CD4-positive, alpha-beta memory T cell (primary cell): ENCODE measurements around the gene VIPAS39. TPM values are rescaled to one million over a fixed set of nuclear protein-coding genes. Genes with fewer than 3 reads are reported as not detected.

Experiments used
- CTCF ChIA-PET: fragments of 350-600 bp; sonication (Branson Sonifier 250); formaldehyde crosslinking; loops from one replicate; lab custom pipeline; 2021; ENCODE audit warnings: inconsistent platforms; ENCODE audit not compliant: partially characterized antibody; lab: Charles Lee
- POLR2A ChIA-PET: fragments of 350-600 bp; sonication (Branson Sonifier 250); formaldehyde crosslinking; loops from one replicate; lab custom pipeline; 2021; ENCODE audit not compliant: partially characterized antibody; lab: Charles Lee
- DNase-seq, 5 donors: peaks; one replicate each; pipeline versions ENCODE4 v3.0.0 to v3.0.0-alpha.2; 2020 to 2022; ENCODE audit warnings: mixed read lengths in 1 of 5
- H3K27ac ChIP-seq: one replicate; pipeline ENCODE4 v1.7.0; 2013; ENCODE audit warnings: low read depth, low read length
- H3K27me3 ChIP-seq: 2 replicates; pipeline ENCODE4 v1.7.0; 2013; ENCODE audit warnings: mild to moderate bottlenecking, low read length, moderate library complexity; ENCODE audit not compliant: insufficient read depth
- H3K36me3 ChIP-seq: 2 replicates; pipeline ENCODE4 v1.7.0; 2013; ENCODE audit warnings: mild to moderate bottlenecking, low read length, moderate library complexity; ENCODE audit not compliant: insufficient read depth
- H3K4me1 ChIP-seq: 2 replicates; pipeline ENCODE4 v1.7.0; 2013; ENCODE audit warnings: mild to moderate bottlenecking, low read length, moderate library complexity; ENCODE audit not compliant: insufficient read depth
- H3K4me3 ChIP-seq, 2 donors: one replicate each; pipeline ENCODE4 v1.7.0; 2013; ENCODE audit warnings: low read length in 2 of 2, mild to moderate bottlenecking in 1 of 2
- H3K9me3 ChIP-seq, 2 donors: one replicate each; pipeline ENCODE4 v1.7.0; 2013; ENCODE audit warnings: low read length in 2 of 2, control low read depth in 1 of 2; ENCODE audit not compliant: control insufficient read depth in 1 of 2
- H3K27ac Mint-ChIP-seq, 7 donors: one replicate each; pipeline ENCODE4 v1.8.0; 2020 to 2021; ENCODE audit warnings: mixed read lengths in 7 of 7, mild to moderate bottlenecking in 6 of 7, inconsistent platforms in 3 of 7, moderate library complexity in 3 of 7
- H3K27me3 Mint-ChIP-seq, 2 donors: one replicate each; pipeline ENCODE4 v1.8.0; 2020 to 2021; ENCODE audit warnings: mixed read lengths in 2 of 2
- H3K36me3 Mint-ChIP-seq, 2 donors: one replicate each; pipeline ENCODE4 v1.8.0; 2020 to 2021; ENCODE audit warnings: mixed read lengths in 2 of 2, inconsistent platforms in 1 of 2, mild to moderate bottlenecking in 1 of 2
- H3K4me1 Mint-ChIP-seq, 4 donors: one replicate each; pipeline ENCODE4 v1.8.0; 2020 to 2021; ENCODE audit warnings: mixed read lengths in 4 of 4, mild to moderate bottlenecking in 1 of 4
- H3K4me3 Mint-ChIP-seq, 8 donors: one replicate each; pipeline ENCODE4 v1.8.0; 2020 to 2021; ENCODE audit warnings: mixed read lengths in 8 of 8, mild to moderate bottlenecking in 7 of 8, moderate library complexity in 6 of 8, inconsistent platforms in 3 of 8
- H3K9me3 Mint-ChIP-seq, 8 donors: one replicate each; pipeline ENCODE4 v1.8.0; 2020 to 2021; ENCODE audit warnings: mixed read lengths in 8 of 8, mild to moderate bottlenecking in 5 of 8, inconsistent platforms in 3 of 8, moderate library complexity in 1 of 8
- intact Hi-C: fragments of 100-400 bp; cut with micrococcal nuclease; formaldehyde crosslinking; loops from one replicate; pipeline ENCODE4 v1.15.1; 2023
- polyA plus RNA-seq, 2 donors: library from polyadenylated mRNA; unstranded; fragments of 300-500 nt; fragmentation: Illumina TruSeq; gene quantifications; one replicate each; pipeline ENCODE4 v1.2.3, GENCODE V29; 2021
- total RNA-seq, 2 experiments: library from RNA; stranded (reverse); gene quantifications; one replicate each; pipeline ENCODE4 v1.2.3, GENCODE V29; 2021

VIPAS39 gene
- total RNA-seq (10 to 100 TPM; 18.6 to 22.5 TPM), polyA plus RNA-seq (1 to 10 TPM; 7.6 to 8.4 TPM)

GRCh38 chr14:77457522-77458248, at the start of gene VIPAS39, which contains the start of gene AHSA1:
Gene VIPAS39 (minus strand): TSS chr14:77457601. CDS start chr14:77454102, 3,499 bp downstream.
Gene AHSA1 (plus strand): TSS chr14:77458093. CDS start chr14:77458190, 97 bp downstream.
- ChIA-PET POLR2A (interaction anchor here (0.6 to 2.0 kb wide), 10 partner anchors 13 to 528 kb away, joined by 3 to 14 read pairs (median 4); partner anchors contain the start of genes ALKBH1, GSTZ1, POMT2 and SAMD15), CTCF (interaction anchor here (1.2 to 2.4 kb wide), 5 partner anchors 81 to 248 kb away, joined by 3 to 7 read pairs (median 5); partner anchors contain the start of genes GSTZ1, POMT2, SAMD15 and TMED8)
- H3K4me1 Mint-ChIP-seq = peaks cover 28 to 50% (median 36%) of the 10 kb centered on the region in 4 donors
- H3K4me3 ChIP-seq = peak within 1 kb of the TSS; percentile 99 to 100
- intact Hi-C loops = loop anchor here (1.0 to 5.0 kb wide), 9 partner anchors 80 to 1305 kb away; partner anchors contain the start of genes ADCK1, ALKBH1, ANGEL1 and CIPC
- DNase-seq = peak; percentile 96 to 99 (median 96)
- peak within 1 kb of the TSS; percentile 86 for H3K27ac ChIP-seq
- peaks cover 30% of the 10 kb centered on the region for H3K36me3 ChIP-seq
- H3K27me3 Mint-ChIP-seq = no peaks in the 10 kb centered on the region
- H3K4me1 ChIP-seq = peaks cover 29% of the 10 kb centered on the region
- H3K9me3 ChIP-seq = no peaks in the 10 kb centered on the region
- peaks cover 0 to 4% (median 0%) of the 10 kb centered on the region in 8 donors for H3K9me3 Mint-ChIP-seq
- H3K36me3 Mint-ChIP-seq = peaks cover 35 to 55% of the 10 kb centered on the region in 2 donors
- H3K27me3 ChIP-seq = no peaks in the 10 kb centered on the region
- peak within 1 kb of the TSS; percentile 94 to 100 (median 100) for H3K27ac Mint-ChIP-seq
- peak within 1 kb of the TSS; percentile 100 for H3K4me3 Mint-ChIP-seq

GRCh38 chr14:77505031-77505430, 47.6 kb upstream of the VIPAS39 start:
- intact Hi-C loops = no loop called here
- H3K9me3 ChIP-seq = no peaks in the 10 kb centered on the region
- no peak overlapping the region for H3K27ac ChIP-seq
- no peak overlapping the region for H3K4me3 Mint-ChIP-seq
- H3K36me3 ChIP-seq = no peaks in the 10 kb centered on the region
- no peak overlapping the region for H3K4me3 ChIP-seq
- POLR2A ChIA-PET = no interaction called here
- peaks cover 0 to 18% (median 10%) of the 10 kb centered on the region in 8 donors for H3K9me3 Mint-ChIP-seq
- H3K27me3 ChIP-seq = no peaks in the 10 kb centered on the region
- DNase-seq = no peak
- CTCF ChIA-PET = no interaction called here
- H3K27ac Mint-ChIP-seq = no peak overlapping the region
- H3K36me3 Mint-ChIP-seq = peaks cover 32 to 47% of the 10 kb centered on the region in 2 donors
- H3K27me3 Mint-ChIP-seq = peaks cover 6 to 7% of the 10 kb centered on the region in 2 donors
- H3K4me1 Mint-ChIP-seq = peaks cover 0 to 5% (median 3%) of the 10 kb centered on the region in 4 donors
- no peaks in the 10 kb centered on the region for H3K4me1 ChIP-seq

GRCh38 chr14:77503138-77503537, 45.7 kb upstream of the VIPAS39 start:
- Histone ChIP-seq H3K27ac (no peak overlapping the region), H3K36me3 (no peaks in the 10 kb centered on the region), H3K27me3 (peaks cover 1% of the 10 kb centered on the region), H3K4me3 (no peak overlapping the region), H3K9me3 (no peaks in the 10 kb centered on the region), H3K4me1 (peaks cover 4% of the 10 kb centered on the region)
- Mint-ChIP-seq H3K27me3 (peaks cover 10 to 11% of the 10 kb centered on the region in 2 donors), H3K9me3 (peaks cover 0 to 18% (median 10%) of the 10 kb centered on the region in 8 donors), H3K4me3 (no peak overlapping the region), H3K27ac (no peak overlapping the region), H3K36me3 (peaks cover 16 to 32% of the 10 kb centered on the region in 2 donors), H3K4me1 (peaks cover 0 to 13% (median 3%) of the 10 kb centered on the region in 4 donors)
- ChIA-PET POLR2A (no interaction called here), CTCF (no interaction called here)
- intact Hi-C loops = no loop called here
- no peak for DNase-seq

- no peak overlapping the region for H3K27ac Mint-ChIP-seq
- H3K27ac ChIP-seq = no peak overlapping the region
- peaks cover 11 to 23% of the 10 kb centered on the region in 2 donors for H3K36me3 Mint-ChIP-seq
- H3K4me3 ChIP-seq = no peak overlapping the region
- peaks cover 3 to 18% (median 7%) of the 10 kb centered on the region in 4 donors for H3K4me1 Mint-ChIP-seq
- peaks cover 14 to 16% of the 10 kb centered on the region in 2 donors for H3K27me3 Mint-ChIP-seq
- POLR2A ChIA-PET = no interaction called here
- H3K4me3 Mint-ChIP-seq = no peak overlapping the region
- no peaks in the 10 kb centered on the region for H3K36me3 ChIP-seq
- peaks cover 6% of the 10 kb centered on the region for H3K27me3 ChIP-seq
- H3K9me3 ChIP-seq = no peaks in the 10 kb centered on the region
- intact Hi-C loops = no loop called here
- CTCF ChIA-PET = no interaction called here
- peaks cover 8% of the 10 kb centered on the region for H3K4me1 ChIP-seq
- no peak for DNase-seq
- peaks cover 0 to 18% (median 10%) of the 10 kb centered on the region in 8 donors for H3K9me3 Mint-ChIP-seq
These were observed 44.8 kb upstream of the VIPAS39 start for GRCh38 chr14:77502109-77502782.

- POLR2A ChIA-PET = no interaction called here
These were observed 41.7 kb upstream of the VIPAS39 start for GRCh38 chr14:77498984-77499527.

GRCh38 chr14:77498120-77498979, 40.9 kb upstream of the VIPAS39 start, which contains the start of gene ISM2:
Gene ISM2 (minus strand): TSS chr14:77498816. CDS start chr14:77498793, 23 bp downstream.
- CTCF ChIA-PET = no interaction called here

More at GRCh38 chr14:77498984-77499527, 41.7 kb upstream of the VIPAS39 start:
- no peak overlapping the region for H3K4me3 ChIP-seq
- peaks cover 0 to 9% (median 6%) of the 10 kb centered on the region in 8 donors for H3K9me3 Mint-ChIP-seq
- peaks cover 8% of the 10 kb centered on the region for H3K4me1 ChIP-seq
- no peak overlapping the region for H3K27ac ChIP-seq
- peaks cover 2 to 4% of the 10 kb centered on the region in 2 donors for H3K36me3 Mint-ChIP-seq
- CTCF ChIA-PET = no interaction called here
- H3K4me1 Mint-ChIP-seq = peaks cover 3 to 18% (median 7%) of the 10 kb centered on the region in 4 donors
- no peak overlapping the region for H3K27ac Mint-ChIP-seq
- H3K27me3 ChIP-seq = peaks cover 6% of the 10 kb centered on the region
- peaks cover 19 to 25% of the 10 kb centered on the region in 2 donors for H3K27me3 Mint-ChIP-seq
- intact Hi-C loops = no loop called here
- peak overlapping the region; percentile 40 to 73 (median 62) for H3K4me3 Mint-ChIP-seq
- DNase-seq = no peak
- H3K9me3 ChIP-seq = no peaks in the 10 kb centered on the region
- H3K36me3 ChIP-seq = no peaks in the 10 kb centered on the region

More at GRCh38 chr14:77498120-77498979, 40.9 kb upstream of the VIPAS39 start, which contains the start of gene ISM2:
- Mint-ChIP-seq H3K4me1 (peaks cover 3 to 18% (median 7%) of the 10 kb centered on the region in 4 donors), H3K27ac (peak within 1 kb of the TSS in 1 of 7 donors; percentile 52), H3K27me3 (peaks cover 19 to 25% of the 10 kb centered on the region in 2 donors), H3K9me3 (peaks cover 0 to 8% (median 4%) of the 10 kb centered on the region in 8 donors), H3K4me3 (peak within 1 kb of the TSS; percentile 75 to 88 (median 79)), H3K36me3 (peaks cover 2 to 4% of the 10 kb centered on the region in 2 donors)
- Histone ChIP-seq H3K4me1 (peaks cover 8% of the 10 kb centered on the region), H3K4me3 (no peak within 1 kb of the TSS), H3K9me3 (no peaks in the 10 kb centered on the region), H3K27me3 (peaks cover 6% of the 10 kb centered on the region), H3K36me3 (no peaks in the 10 kb centered on the region), H3K27ac (no peak within 1 kb of the TSS)
- peak; percentile 14 to 48 (median 26) for DNase-seq
- POLR2A ChIA-PET = interaction anchor here (1.1 kb wide), 1 partner anchor 9 kb away, joined by 3 read pairs; no protein-coding TSS in a partner anchor
- intact Hi-C loops = no loop called here
